CD4-positive, alpha-beta T cell treated with Interleukin-4 for 4 hours (primary cell): ENCODE results near the gene ADAMTS10.
"Not testable (repeated sequence)": the region's sequence is repeated elsewhere in the genome, so short reads cannot be mapped to it uniquely, and the experiment has no call there.

ENCODE experiments used
- DNase-seq: peaks from one replicate; pipeline ENCODE4 v3.0.0-alpha.2; 2020

The ADAMTS10 gene

GRCh38 chr19:8589177-8589714, 21.3 kb downstream of the ADAMTS10 start:
- no peak for DNase-seq

GRCh38 chr19:8585894-8586750, 24.4 kb downstream of the ADAMTS10 start:
- peak; percentile 61 for DNase-seq

GRCh38 chr19:8584965-8585893, 25.3 kb downstream of the ADAMTS10 start:
- no peak for DNase-seq

- DNase-seq = peak; percentile 77
These were observed 29.7 kb downstream of the ADAMTS10 start for GRCh38 chr19:8580710-8581281.

GRCh38 chr19:8578642-8579265, 31.8 kb downstream of the ADAMTS10 start:
- DNase-seq = peak; percentile 80

GRCh38 chr19:8577741-8578140, 32.8 kb downstream of the ADAMTS10 start:
- DNase-seq = no peak

- peak; percentile 40 for DNase-seq
These were observed 33.3 kb downstream of the ADAMTS10 start, which contains the start of gene MYO1F for GRCh38 chr19:8577247-8577646. Gene MYO1F (minus strand): TSS chr19:8577442. CDS start chr19:8577309, 133 bp downstream.

- DNase-seq = peak; percentile 25
These were observed 34.1 kb downstream of the ADAMTS10 start for GRCh38 chr19:8576273-8576993.

- DNase-seq = peak; percentile 85
These were observed 35.0 kb downstream of the ADAMTS10 start for GRCh38 chr19:8575467-8575997.

- DNase-seq = not testable (repeated sequence)
These were observed 35.9 kb downstream of the ADAMTS10 start for GRCh38 chr19:8574619-8574922.

- no peak for DNase-seq
These were observed 37.2 kb downstream of the ADAMTS10 start for GRCh38 chr19:8573316-8573715.

- peak; percentile 81 for DNase-seq
These were observed 39.5 kb downstream of the ADAMTS10 start for GRCh38 chr19:8571006-8571411.

GRCh38 chr19:8569066-8569771, 41.3 kb downstream of the ADAMTS10 start:
- peak; percentile 93 for DNase-seq

GRCh38 chr19:8567522-8568172, 42.9 kb downstream of the ADAMTS10 start:
- no peak for DNase-seq

- DNase-seq = no peak
These were observed 43.7 kb downstream of the ADAMTS10 start for GRCh38 chr19:8566855-8567254.

GRCh38 chr19:8564866-8565265, 45.6 kb downstream of the ADAMTS10 start:
- DNase-seq = not testable (repeated sequence)

GRCh38 chr19:8561075-8561764, 49.3 kb downstream of the ADAMTS10 start:
- DNase-seq = no peak

- DNase-seq = no peak
These were observed 52.2 kb downstream of the ADAMTS10 start for GRCh38 chr19:8558325-8558724.

GRCh38 chr19:8557642-8558238, 52.8 kb downstream of the ADAMTS10 start:
- DNase-seq = no peak
